Fibroblast of villous mesenchyme (primary cell): ENCODE measurements around the gene MORC4. TPM values are rescaled to one million over a fixed set of nuclear protein-coding genes. Genes with fewer than 3 reads are reported as not detected.

Source experiments
- DNase-seq: peaks from one replicate; pipeline ENCODE4 v3.0.0-alpha.2; 2010; ENCODE audit warnings: low read depth
- H3K4me3 ChIP-seq: 2 replicates; pipeline ENCODE4 v1.5.1; 2011; ENCODE audit warnings: low read depth, mild to moderate bottlenecking, low read length
- total RNA-seq: library from RNA; depleted of rRNA; stranded (reverse); fragments of >200 nt; gene quantifications from 2 replicates; pipeline ENCODE4 v1.2.3, GENCODE V29; 2012
- TF ChIP-seq, protein P1 (sequence below): IDR thresholded peaks from 2 replicates; pipeline ENCODE4 v1.5.1; 2012; ENCODE audit warnings: low read depth, mild to moderate bottlenecking, low read length; ENCODE audit not compliant: insufficient read depth

MORC4 gene
- total RNA-seq, 1 donor, result 33.7 TPM

DNA sequence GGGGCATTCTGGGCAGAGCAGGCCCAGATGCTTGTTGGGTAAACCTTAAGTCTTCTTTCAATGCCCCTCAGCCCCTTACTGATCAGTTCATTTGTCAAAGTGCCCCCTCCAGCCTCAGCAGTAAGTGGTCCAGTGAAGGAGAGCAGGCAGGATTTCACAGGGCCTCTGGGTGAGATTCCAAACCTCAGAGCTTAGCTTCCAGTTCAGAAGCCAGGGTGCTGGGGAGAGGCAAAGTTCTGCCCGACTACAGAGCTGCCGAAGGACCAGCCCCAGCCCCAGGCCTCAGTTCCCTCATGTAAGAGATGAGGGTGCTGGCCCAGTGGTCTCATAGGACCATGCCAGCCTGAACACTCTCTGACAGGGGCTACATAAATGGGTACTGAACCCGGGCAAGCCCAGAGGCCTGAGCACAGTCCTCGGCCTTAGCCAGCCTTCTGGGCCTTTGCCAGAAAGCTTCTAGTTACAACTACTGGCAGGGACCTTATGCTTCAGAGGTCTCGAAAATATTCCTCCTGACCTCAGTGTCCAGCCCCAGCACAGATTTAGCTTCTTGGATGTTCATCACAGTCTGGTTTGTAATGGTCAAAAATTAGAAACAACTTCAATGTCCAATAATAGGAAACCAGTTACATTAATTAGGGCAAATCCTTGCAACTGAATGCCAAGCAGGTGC lies 96.0 kb downstream of the MORC4 start:
- DNase-seq, result no peak

DNA sequence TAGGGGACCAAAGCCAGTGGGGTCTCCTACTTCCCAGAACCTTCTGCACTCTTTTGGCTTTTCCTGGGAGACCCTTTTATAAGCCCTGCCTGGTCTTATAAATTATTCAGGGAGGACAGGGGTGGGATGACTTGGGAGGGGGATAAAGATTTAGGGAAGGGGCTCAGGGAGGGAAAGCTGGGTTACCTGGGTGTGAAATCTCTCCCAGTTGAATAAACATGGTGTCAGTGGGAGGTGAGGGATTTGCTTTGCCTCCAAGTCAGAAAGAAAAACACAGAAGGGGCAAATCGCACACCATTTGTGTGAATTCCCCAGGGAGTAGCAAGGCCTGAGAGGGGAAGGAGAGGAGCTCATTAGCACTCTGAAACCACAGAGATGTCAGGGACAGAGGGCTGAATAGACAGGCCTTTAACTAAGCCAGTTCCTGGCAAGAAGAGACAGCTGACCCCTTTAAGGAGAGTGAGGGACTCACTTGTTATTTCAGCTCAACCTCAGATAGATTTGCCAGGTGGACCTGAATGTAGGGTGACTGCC lies 96.7 kb downstream of the MORC4 start, which contains the start of gene RIPPLY1:
TSS of gene RIPPLY1 (minus strand) at position 51 of the 534 bp plus-strand sequence. CDS start 54 bp downstream, outside the sequence.
- DNase-seq, result no peak
- TF ChIP-seq, protein P1, sequence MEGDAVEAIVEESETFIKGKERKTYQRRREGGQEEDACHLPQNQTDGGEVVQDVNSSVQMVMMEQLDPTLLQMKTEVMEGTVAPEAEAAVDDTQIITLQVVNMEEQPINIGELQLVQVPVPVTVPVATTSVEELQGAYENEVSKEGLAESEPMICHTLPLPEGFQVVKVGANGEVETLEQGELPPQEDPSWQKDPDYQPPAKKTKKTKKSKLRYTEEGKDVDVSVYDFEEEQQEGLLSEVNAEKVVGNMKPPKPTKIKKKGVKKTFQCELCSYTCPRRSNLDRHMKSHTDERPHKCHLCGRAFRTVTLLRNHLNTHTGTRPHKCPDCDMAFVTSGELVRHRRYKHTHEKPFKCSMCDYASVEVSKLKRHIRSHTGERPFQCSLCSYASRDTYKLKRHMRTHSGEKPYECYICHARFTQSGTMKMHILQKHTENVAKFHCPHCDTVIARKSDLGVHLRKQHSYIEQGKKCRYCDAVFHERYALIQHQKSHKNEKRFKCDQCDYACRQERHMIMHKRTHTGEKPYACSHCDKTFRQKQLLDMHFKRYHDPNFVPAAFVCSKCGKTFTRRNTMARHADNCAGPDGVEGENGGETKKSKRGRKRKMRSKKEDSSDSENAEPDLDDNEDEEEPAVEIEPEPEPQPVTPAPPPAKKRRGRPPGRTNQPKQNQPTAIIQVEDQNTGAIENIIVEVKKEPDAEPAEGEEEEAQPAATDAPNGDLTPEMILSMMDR, result no peak
- H3K4me3 ChIP-seq, result no peak within 1 kb of the TSS

More for the DNA sequence above, 96.0 kb downstream of the MORC4 start:
- no peak overlapping the region for H3K4me3 ChIP-seq
- TF ChIP-seq, protein P1, result no peak

DNA sequence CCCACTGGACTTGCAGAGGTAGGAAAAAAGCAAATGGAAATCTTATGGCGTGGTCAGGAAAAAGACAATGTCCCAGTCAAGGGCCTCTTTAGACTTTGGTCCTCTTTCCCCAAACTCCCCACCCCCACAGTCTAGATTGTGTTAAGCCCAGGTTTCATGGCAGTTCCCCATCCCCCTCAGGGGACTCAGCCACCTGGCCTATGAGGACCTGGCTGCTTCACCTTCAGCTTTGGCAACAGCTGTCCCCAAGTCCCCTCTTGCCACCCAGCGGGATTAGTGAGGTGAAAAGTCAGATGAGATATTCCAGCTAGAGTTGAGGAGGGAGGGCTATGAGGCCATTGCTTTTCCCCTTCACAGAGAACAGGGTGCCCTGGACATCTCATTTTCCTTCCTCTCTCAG lies 97.3 kb downstream of the MORC4 start:
- TF ChIP-seq, protein P1, result no peak
- no peak for DNase-seq
- H3K4me3 ChIP-seq, result no peak overlapping the region

DNA sequence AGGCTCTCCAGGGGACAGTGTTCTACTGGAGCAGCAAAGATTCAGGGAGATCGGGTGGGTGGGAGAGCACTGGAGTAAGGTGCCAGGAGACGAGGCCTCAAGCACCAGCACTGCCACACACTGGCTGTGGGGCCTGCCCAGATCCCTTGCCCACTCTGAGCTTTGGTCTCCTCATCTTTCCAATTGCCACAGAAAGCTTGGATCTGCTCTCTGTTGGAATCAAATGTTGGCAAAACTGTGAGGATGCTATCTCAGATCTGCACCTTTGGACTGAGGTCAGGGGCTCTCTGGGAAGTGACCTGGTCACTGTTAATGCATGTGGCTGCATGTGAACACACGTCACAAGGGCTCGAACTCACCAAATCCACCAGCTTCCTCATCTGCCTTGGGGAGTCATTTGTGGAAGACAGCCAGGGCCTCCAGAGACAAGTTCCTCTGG lies 98.2 kb downstream of the MORC4 start:
- H3K4me3 ChIP-seq, result no peak overlapping the region
- DNase-seq, result no peak
- TF ChIP-seq, protein P1, result no peak

DNA sequence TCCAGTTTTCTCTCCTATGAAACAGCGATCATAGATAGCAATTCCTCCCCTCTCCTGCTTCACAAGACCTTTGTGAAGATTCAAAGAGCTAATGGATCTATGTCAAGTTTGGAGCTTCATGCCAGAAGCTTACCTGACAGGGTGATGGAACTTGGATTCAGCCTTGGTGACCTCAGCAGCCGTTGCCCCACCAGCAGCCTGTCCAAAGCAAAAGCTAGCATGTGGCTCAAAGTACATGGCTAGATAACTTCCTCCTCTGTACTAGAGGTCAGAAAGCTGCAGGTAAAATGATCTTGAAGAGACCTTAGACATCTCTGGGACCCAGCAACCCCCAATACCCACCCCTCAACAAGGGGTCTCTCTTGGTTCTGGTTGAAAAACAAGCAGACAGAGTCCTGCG lies 98.7 kb downstream of the MORC4 start:
- TF ChIP-seq, protein P1, result no peak
- no peak for DNase-seq
- H3K4me3 ChIP-seq, result no peak overlapping the region

DNA sequence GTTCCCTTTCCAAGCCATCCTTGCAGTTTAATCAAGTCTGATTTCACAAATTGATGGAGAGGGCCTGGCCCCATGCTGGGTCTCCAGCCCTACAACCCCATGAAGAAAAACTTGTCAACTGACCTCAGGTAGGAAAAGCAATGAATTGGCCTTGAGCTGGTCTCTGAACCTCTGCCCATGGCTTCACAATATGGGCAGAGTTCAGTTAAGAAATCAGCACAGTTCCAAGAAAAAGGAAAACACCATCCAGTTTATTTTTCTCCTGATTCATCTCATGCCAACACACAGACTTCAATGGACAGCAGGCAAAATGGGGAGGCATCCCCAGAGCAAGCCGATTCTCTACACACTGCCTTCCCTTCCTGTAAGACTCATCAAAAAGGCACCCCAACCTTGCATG lies 100.2 kb downstream of the MORC4 start:
- H3K4me3 ChIP-seq, result no peak overlapping the region
- DNase-seq, result no peak
- TF ChIP-seq, protein P1, result no peak
